ENCODE data around the gene RNF38. TPM values are rescaled to one million over a fixed set of nuclear protein-coding genes. Genes with fewer than 3 reads are reported as not detected.

Gene RNF38
- total RNA-seq, 1 experiment from 2014 or later = 60.2 TPM

- Histone ChIP-seq H3K4me2 (ENCODE audit: insufficient read depth, insufficient read length, low read length) (no peak overlapping the region), H2BK15ac (ENCODE audit: low read depth, low read length) (no peak overlapping the region), H4K20me1 (ENCODE audit: control insufficient read depth, insufficient read depth, insufficient read length) (no peaks in the 10 kb centered on the region), H3K27me3 (ENCODE audit: insufficient read depth, low read length) (no peaks in the 10 kb centered on the region), H3K79me2 (ENCODE audit: insufficient read depth, low read length) (no peaks in the 10 kb centered on the region), H4K91ac (ENCODE audit: insufficient read length, low read depth, low read length) (no peak overlapping the region), H3K18ac (ENCODE audit: insufficient read length, low read depth, low read length) (no peak overlapping the region), H3K4me1 (ENCODE audit: insufficient read depth, low read length) (no peaks in the 10 kb centered on the region), H4K8ac (replicated peaks; ENCODE audit: insufficient read length, low read depth, low read length) (no peak overlapping the region), H3K56ac (ENCODE audit: insufficient read length, low read depth, low read length) (no peak overlapping the region), H3K9ac (ENCODE audit: extremely low read depth, insufficient read length, low read length) (no peak overlapping the region), H3T11ph (ENCODE audit: low read length) (no peak overlapping the region), H3K27ac (ENCODE audit: insufficient read length, low read depth, low read length) (no peak overlapping the region), H3K79me1 (ENCODE audit: insufficient read depth, low read depth, low read length, poor library complexity, severe bottlenecking) (no peaks in the 10 kb centered on the region), H2BK20ac (ENCODE audit: low read depth, low read length, poor library complexity, severe bottlenecking) (no peak overlapping the region), H2AK5ac (ENCODE audit: insufficient read length, low read length) (no peak overlapping the region), H3K14ac (ENCODE audit: insufficient read depth, low read length) (no peak overlapping the region), H3K4ac (ENCODE audit: low read depth, low read length) (no peak overlapping the region), H2AFZ (ENCODE audit: low read length) (no peak overlapping the region), H4K5ac (ENCODE audit: insufficient read length, low read depth, low read length) (no peak overlapping the region), H3K23me2 (ENCODE audit: insufficient read length, low read depth, low read length, poor library complexity, severe bottlenecking) (no peaks in the 10 kb centered on the region), H2BK5ac (ENCODE audit: insufficient read length, low read length) (no peak overlapping the region), H2BK120ac (ENCODE audit: low read depth, low read length, poor library complexity, severe bottlenecking) (no peak overlapping the region), H3K9me3 (ENCODE audit: control insufficient read depth, low read depth, low read length) (no peaks in the 10 kb centered on the region), H3K23ac (ENCODE audit: insufficient read length, low read depth, low read length) (no peak overlapping the region), H2BK12ac (ENCODE audit: insufficient read length, low read depth, low read length) (no peak overlapping the region)
- H3K9me3 Mint-ChIP-seq = no peaks in the 10 kb centered on the region
- H3K4me3 Mint-ChIP-seq = no peak overlapping the region
- TF ChIP-seq CTCF (conservative IDR thresholded peaks at IDR 0.05) = no peak
- H3K27me3 Mint-ChIP-seq (ENCODE audit: low read depth) = no peaks in the 10 kb centered on the region; the same call in 1 of the 2 replicates
- H3K27ac Mint-ChIP-seq = peak overlapping the region in 1 of 3 experiments; percentile 85; a peak in 2 of 7 replicates
- WGBS (ENCODE audit: extremely low coverage, insufficient read length, low lambda C conversion rate) = no CpG with 5 or more reads among the region's 2 CpGs
- DNase-seq = no peak
- no peaks in the 10 kb centered on the region; a peak in 1 of 4 replicates for H3K4me1 Mint-ChIP-seq
- peaks cover 3 to 20% (median 12%) of the 10 kb centered on the region in 3 experiments; a peak in 6 of 7 replicates for H3K36me3 Mint-ChIP-seq (ENCODE audit: insufficient read depth in 1 of 3, low read depth in 3 of 3)
Measured at GRCh38 chr9:36332006-36332405, 68.1 kb downstream of the RNF38 start.
